Cardiac septum (tissue), 1 donor: Measurements from ENCODE around the gene DAB1. TPM values are rescaled to one million over a fixed set of nuclear protein-coding genes. Genes with fewer than 3 reads are reported as not detected.

ENCODE experiments used
- DNase-seq: peaks from one replicate; pipeline ENCODE4 v3.0.0-alpha.2; 2020; ENCODE audit warnings: low spot score
- intact Hi-C: fragments of 100-400 bp; cut with DNase I; formaldehyde crosslinking; loops from one replicate; pipeline ENCODE4 v1.14.0; 2022
- total RNA-seq: library from RNA; stranded (reverse); fragmentation: NEBNext Ultra II Directional; extraction: Animal tissue kit (Norgen Biotek cat#: 25700); gene quantifications from one replicate; pipeline ENCODE4 v1.2.1, GENCODE V29; 2021
- donor health status: DM: no; HTN: no; CAD: no.

DAB1 gene
- total RNA-seq, 1 donor from 2014 or later: 2.0 TPM

GRCh38 chr1:57026624-57027354 lies 397.1 kb downstream of the DAB1 start:
- no peak for DNase-seq
- intact Hi-C loops: no loop called here

- intact Hi-C loops: no loop called here
- no peak for DNase-seq
These were observed 399.0 kb downstream of the DAB1 start for GRCh38 chr1:57024855-57025254.

- intact Hi-C loops: no loop called here
- no peak for DNase-seq
These were observed 399.4 kb downstream of the DAB1 start for GRCh38 chr1:57024428-57024827.

- DNase-seq: no peak
- intact Hi-C loops: no loop called here
These were observed 403.6 kb downstream of the DAB1 start for GRCh38 chr1:57020216-57020615.

GRCh38 chr1:57019236-57019839 lies 404.5 kb downstream of the DAB1 start:
- no peak for DNase-seq
- intact Hi-C loops: no loop called here

GRCh38 chr1:57018119-57018518 lies 405.7 kb downstream of the DAB1 start:
- intact Hi-C loops: no loop called here
- no peak for DNase-seq

- intact Hi-C loops: no loop called here
- no peak for DNase-seq
These were observed 406.1 kb downstream of the DAB1 start for GRCh38 chr1:57017717-57018116.

- DNase-seq: no peak
These were observed 406.7 kb downstream of the DAB1 start for GRCh38 chr1:57017200-57017599.

GRCh38 chr1:57015071-57015470 lies 408.8 kb downstream of the DAB1 start:
- no peak for DNase-seq
- intact Hi-C loops: no loop called here

More at GRCh38 chr1:57017200-57017599, 406.7 kb downstream of the DAB1 start:
- intact Hi-C loops: no loop called here

- intact Hi-C loops: no loop called here
- no peak for DNase-seq
These were observed 410.3 kb downstream of the DAB1 start for GRCh38 chr1:57013522-57013921.

GRCh38 chr1:57012315-57012714 lies 411.5 kb downstream of the DAB1 start:
- intact Hi-C loops: no loop called here

GRCh38 chr1:57010511-57010910 lies 413.3 kb downstream of the DAB1 start:
- intact Hi-C loops: no loop called here
- no peak for DNase-seq

More at GRCh38 chr1:57012315-57012714, 411.5 kb downstream of the DAB1 start:
- no peak for DNase-seq

GRCh38 chr1:57007948-57008347 lies 415.9 kb downstream of the DAB1 start:
- DNase-seq: no peak
- intact Hi-C loops: no loop called here

- no peak for DNase-seq
- intact Hi-C loops: no loop called here
These were observed 416.4 kb downstream of the DAB1 start for GRCh38 chr1:57007472-57007871.

- intact Hi-C loops: no loop called here
- no peak for DNase-seq
These were observed 420.3 kb downstream of the DAB1 start for GRCh38 chr1:57003398-57004139.

GRCh38 chr1:56995414-56996100 lies 428.3 kb downstream of the DAB1 start:
- intact Hi-C loops: no loop called here
- no peak for DNase-seq

- DNase-seq: no peak
- intact Hi-C loops: no loop called here
These were observed 430.4 kb downstream of the DAB1 start for GRCh38 chr1:56993475-56993874.

GRCh38 chr1:56992318-56993125 lies 431.3 kb downstream of the DAB1 start:
- DNase-seq: no peak
- intact Hi-C loops: no loop called here

- DNase-seq: no peak
- intact Hi-C loops: no loop called here
These were observed 432.3 kb downstream of the DAB1 start for GRCh38 chr1:56991576-56991975.
